Measurements from ENCODE around the gene CLRN3.

The CLRN3 gene

DNA sequence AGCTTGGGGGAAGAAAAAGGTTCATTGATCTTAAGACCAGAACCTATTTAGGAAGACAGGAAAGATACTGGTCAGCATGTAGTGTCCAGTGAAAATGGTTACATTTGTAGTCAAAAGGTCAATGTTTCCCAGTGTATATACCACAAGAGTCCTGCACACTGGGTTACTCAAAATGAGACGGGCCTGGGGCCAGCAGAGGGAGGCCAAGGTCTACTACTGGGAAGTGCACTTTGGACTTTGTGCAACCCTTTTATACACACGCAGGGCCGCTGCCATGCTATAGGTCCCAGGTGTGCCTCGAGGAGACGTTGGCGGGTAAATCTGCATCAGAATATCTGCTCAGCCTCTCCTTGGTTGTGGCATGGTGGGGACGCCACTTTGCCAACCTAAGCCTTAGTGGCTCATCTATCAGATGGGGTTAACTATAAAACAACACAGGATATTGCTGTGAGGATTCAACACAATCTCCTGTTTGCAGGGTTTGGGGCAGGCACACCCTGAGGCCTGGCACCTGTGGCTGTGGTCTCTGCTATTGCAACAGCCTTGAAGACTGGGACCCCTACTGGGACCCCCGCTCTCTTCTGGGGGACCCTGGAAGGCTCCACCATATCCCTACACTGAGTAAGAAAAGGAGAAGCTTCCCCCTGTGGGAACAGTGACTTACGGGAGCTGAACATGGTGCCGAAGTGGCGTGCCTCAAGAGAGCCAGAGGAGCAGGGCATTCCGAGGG, 19.7 kb downstream of the CLRN3 start:
- no peak for DNase-seq

DNA sequence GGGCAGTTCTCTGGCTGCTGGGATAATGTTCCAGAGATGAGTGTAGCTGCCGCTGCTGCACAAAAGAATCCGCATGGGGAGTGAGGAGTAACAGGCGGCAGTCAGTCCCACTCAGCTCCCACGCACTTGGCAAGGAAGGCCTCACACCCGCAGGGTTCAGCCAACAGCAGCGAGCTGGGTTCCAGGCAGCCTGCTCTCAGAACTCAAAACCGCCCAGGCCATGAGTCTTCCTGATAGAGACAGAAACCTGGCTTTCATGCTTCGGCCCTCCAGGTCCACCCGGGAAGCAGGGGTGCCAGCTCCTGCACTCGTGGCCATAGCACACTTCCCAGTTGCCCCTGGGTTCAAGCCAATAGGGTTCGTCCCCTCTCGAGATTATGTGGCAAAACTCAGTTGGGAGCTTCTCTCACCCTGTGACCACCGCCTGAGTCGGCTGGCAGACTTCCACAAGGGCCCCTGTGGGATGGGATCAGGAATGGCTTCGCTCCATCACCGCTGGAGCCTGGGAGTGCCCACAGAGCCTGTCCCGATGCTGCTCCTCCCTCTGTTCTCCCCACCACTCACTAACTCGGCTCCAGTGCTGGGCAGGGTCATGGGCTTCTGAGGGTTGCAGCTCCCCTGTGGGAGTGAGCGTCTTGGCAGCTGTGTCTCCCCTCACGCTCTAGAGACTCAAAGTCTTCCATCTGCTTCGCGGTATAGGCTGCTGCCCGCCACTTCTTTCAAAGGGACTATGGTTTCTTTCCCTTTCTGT, 20.6 kb downstream of the CLRN3 start:
- no peak for DNase-seq

DNA sequence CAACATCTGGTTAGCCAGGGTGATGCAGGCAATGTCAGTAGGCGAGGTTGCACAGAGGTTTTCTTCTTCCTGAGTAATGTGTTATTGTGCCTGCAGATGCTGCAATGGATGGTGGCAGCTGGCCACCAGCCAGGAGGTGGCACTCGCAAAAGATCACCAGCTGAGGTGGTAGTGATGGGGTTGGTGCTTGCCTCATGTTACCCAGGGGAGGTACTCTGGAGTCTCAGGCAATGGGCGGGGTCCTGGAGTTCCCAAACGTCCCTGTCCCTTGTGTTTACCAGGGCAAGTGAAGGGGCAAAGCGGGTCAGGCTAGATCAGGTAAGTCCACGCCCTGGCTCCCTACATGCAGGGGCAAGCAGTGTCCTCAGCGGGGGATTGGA, 21.1 kb downstream of the CLRN3 start:
- no peak for DNase-seq

DNA sequence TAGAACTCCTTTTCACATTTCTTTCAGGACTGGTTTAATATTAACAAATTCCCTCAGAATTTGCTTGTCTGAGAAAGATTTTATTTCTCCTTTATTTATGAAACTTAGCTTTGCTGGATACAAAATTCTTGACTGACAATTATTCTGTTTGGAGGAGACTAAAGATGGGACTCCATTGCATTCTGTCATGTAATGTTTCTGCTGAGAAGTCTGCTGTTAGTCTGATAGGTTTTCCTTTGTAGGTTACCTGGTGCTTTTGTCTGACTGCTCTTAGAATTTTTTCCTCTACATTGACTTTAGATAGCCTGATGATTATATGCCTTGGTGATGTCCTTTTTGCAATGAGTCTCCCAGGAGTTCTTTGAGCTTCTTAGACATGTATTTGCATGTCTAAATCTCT, 23.4 kb downstream of the CLRN3 start:
- no peak for DNase-seq

- no peak for DNase-seq
Measured at GRCh38 chr10:127867805-127868204, 24.9 kb downstream of the CLRN3 start.

DNA sequence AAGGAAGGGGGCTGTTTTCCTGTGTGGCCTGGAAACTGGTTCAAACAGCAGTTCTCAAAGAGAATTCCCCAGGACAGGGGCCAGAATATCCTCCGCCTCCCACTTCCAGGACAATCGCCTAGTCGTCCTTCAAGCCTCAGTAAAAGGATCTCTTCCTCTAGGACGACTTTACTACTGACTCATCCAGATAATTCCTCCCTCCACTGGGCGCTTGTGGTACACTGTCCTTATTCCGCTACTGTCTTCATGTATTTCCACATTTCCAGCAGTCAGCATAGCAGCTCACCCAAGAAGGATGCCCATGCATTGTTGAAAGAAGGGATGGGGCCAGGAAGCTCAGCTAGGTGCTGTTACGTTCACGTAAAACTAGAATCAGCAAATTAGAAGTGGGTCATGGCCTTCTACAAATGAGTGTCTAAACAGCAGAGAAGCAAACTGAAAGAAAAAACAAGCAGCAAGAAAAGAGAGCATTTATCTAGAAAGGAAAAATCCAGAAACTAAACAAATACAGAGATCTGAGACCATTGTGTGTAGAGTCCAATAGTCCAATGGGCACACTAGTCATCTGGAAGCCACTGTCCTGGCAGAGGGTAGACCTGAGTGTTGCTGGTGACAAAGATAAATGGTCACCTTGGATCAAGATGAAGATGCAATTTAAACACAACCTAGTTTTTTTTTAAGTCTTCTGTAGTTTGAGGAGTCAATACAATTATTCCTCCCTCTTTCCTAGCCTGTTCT, 26.3 kb downstream of the CLRN3 start:
- no peak for DNase-seq

- no peak for DNase-seq
Measured at GRCh38 chr10:127863231-127863825, 29.4 kb downstream of the CLRN3 start.

DNA sequence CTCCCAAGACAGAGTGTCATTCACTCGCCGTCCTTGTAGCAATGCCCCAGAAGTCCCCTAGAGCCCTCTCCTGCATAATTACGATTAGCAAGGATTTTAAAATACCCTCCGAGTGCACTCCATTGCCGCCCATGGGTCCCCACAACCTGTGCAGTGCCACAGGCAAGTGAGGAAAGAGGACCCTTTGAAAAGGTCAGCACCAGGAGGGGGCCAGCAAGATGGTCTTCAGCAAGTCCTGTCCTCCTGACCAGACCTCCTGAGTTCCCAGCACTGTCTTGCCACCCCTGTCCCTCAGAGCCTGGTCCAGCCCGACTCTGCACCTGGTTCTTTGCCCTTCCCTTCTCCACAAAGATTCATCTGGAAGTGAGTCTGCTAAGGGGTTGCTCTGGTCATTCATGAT, 32.1 kb downstream of the CLRN3 start:
- DNase-seq = no peak

DNA sequence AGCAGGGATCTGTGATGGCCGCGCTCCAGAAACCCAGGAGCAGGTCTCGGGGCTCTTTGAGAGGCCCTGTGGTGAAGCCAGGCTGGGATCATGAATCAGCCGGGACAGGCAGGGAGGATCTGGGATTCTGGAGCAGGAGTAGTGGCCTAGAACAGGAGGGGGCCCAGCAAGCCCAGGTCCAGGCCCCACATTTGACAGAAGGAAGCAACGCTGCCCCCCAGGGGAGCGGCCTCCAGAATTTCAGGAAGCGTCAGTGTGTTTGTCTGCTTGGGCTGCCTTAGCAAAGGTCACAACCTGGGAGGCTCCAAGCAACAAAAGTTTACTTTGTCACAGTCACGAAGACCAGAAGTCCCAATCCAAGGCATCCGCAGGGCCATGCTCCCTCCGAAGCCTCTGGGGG, 36.8 kb downstream of the CLRN3 start:
- DNase-seq = no peak

DNA sequence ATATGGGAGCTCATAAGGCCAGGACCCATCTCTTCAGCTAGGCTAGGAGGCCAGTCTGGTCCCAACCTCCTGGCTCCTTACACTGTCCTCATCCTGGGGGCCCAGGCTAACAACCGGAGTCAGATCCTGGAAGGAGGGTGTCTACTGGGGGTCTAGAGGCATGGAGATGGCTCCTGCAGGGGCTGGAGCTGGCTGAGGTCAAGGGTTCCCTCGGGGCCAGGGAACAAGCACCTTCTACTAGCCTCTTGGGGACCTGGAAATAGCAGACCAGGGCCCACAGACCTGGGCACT, 37.2 kb downstream of the CLRN3 start:
- DNase-seq = no peak

GRCh38 chr10:127854769-127855590, 37.8 kb downstream of the CLRN3 start:
- no peak for DNase-seq

GRCh38 chr10:127853868-127854768, 38.6 kb downstream of the CLRN3 start:
- DNase-seq = peak; percentile 53

DNA sequence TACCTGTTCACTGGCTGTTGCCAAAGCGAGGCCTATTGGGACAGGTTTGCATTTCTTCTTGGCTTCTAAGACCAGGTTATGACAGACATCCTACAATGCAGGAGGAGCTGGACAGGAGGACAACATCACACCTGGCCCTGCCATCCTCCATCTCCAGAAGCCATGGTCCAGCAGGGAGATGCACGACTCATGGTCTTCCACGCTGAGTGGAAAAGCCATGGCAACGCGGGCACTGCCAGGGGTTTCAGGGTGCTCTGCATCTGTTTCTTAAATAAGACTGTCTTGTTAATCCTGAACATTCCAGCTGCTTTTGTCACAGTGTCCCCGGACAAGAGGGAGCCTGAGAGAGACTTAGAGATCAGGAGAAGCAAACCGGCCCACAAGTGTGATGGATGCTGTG, 40.3 kb downstream of the CLRN3 start:
- no peak for DNase-seq

DNA sequence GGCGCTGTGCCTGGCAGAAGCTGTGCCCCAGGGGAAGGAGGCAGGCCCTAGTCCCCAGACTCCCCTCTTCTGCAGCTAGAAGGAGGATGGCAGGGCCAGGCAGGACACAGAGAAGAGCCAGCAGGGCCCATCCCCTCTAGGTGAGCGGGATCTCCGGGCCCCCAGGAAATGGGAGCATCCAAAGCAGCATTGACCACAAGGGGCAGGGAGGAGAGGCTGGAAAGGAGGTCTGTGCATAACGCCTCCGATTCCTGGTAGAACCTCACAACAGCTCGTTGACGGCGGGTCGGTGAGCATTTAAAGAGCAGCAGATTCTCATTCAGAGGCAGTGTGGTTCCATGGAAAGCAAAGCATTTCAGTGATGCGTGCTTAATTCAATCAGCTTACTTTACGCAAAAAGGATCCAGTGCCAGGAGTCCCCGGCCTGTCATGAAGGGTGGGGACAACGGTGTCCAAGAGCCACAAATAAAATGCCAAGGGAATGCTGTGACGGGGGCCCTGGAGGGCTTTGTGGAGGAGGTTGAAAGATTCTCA, 41.0 kb downstream of the CLRN3 start:
- DNase-seq = no peak

DNA sequence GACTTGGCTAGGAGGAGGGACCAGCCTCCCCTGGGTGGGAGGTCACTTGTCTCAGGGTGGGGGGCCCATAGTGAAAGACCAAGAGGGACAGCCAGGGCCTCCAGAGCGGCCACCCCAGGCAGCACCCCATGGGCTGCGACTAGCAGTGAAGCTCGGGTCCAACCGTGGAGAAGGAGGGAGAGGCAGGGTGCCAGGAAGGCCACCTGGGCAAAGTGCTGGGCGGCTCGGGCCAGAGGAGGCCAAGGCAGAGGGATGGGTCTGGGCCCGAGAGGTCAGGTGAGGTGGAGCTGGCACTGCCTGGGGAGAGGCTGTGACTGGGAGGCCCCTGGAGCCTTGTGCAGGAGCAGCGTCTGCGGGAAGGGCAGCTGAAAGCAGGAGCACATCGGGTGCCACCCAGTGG, 41.8 kb downstream of the CLRN3 start:
- DNase-seq = no peak

GRCh38 chr10:127849921-127850320, 42.8 kb downstream of the CLRN3 start:
- no peak for DNase-seq

GRCh38 chr10:127849224-127849623, 43.5 kb downstream of the CLRN3 start:
- DNase-seq = no peak

GRCh38 chr10:127848226-127848625, 44.5 kb downstream of the CLRN3 start:
- DNase-seq = no peak

DNA sequence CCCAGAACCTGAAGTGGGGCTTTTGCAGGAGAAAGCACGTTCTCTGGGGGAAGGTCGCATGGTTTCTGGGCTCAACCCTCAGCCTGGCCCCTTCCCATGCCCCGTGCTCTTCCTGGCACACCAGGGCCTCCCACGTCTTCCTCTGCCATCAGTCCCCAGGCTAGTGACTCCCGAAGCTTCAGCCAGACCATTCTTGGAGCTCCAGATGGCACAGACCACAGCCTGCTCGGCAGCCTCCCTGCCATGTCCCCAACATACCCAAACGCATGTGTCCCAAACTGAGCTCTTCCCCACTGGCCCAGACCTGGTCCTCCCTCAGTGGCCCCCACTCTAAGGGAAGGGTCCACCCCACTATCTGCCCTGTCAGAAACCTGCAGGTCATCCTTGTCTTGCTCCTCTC, 47.0 kb downstream of the CLRN3 start:
- no peak for DNase-seq

- no peak for DNase-seq
Measured at GRCh38 chr10:127840884-127841283, 51.9 kb downstream of the CLRN3 start.

- no peak for DNase-seq
Measured at GRCh38 chr10:127836966-127837365, 55.8 kb downstream of the CLRN3 start.

DNA sequence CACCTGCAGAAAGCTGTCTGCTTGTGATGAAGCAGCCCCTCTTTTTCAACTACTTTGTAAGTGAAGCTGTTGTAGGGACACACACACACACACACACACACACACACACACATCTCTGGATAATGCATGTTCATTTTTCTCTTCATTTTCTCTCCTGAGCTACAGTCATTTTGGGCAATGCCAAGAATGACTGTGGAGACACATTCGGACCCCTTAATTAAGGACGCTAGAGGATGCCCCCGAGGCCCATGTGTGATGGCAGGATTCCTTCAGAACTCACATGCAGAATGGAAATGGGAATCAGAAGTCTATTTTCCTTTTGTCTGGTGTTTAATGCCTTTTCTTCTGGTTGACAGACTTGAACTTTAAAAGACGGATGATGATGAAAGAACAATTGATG, 56.6 kb downstream of the CLRN3 start:
- DNase-seq = no peak
